ENCODE measurements around the gene SMTN. TPM values are rescaled to one million over a fixed set of nuclear protein-coding genes. Genes with fewer than 3 reads are reported as not detected.

The SMTN gene
- total and polyA plus RNA-seq, 11 donors = 55.5 to 270 (median 167) TPM

DNA sequence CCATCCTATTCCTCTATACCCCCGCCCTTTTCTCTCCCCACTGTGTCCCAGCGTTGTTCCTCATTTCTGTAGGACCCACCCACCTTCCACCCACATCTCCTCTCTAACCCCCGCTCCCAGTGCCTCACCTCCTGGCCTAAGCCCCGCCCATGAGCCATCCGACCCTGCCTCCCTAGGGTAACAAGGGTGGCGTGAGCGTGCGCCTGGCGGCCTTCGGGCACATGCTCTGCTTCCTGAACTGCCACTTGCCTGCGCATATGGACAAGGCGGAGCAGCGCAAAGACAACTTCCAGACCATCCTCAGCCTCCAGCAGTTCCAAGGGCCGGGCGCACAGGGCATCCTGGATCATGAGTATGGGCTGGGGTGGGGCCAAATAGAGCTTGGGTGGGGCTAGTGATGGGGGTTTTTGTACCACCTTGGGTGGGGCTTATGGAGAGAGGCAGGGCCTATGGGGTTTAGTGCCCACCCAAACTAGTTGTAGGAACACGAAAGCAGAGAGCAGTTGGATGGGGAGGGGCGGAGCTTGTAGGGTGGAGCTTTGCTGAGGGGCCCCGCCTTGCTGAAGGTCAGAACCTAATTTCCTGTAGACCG is 46.2 kb downstream of the SMTN start:
- Histone ChIP-seq H3K27ac (no peak overlapping the region), H3K27me3 (no peaks in the 10 kb centered on the region), H3K4me3 (no peak overlapping the region), H3K4me1 (peaks cover 0 to 19% (median 6%) of the 10 kb centered on the region in 12 donors), H3K36me3 (peaks cover 0 to 13% (median 0%) of the 10 kb centered on the region in 9 donors), H3K9me3 (no peaks in the 10 kb centered on the region)
- TF ChIP-seq, protein P1, sequence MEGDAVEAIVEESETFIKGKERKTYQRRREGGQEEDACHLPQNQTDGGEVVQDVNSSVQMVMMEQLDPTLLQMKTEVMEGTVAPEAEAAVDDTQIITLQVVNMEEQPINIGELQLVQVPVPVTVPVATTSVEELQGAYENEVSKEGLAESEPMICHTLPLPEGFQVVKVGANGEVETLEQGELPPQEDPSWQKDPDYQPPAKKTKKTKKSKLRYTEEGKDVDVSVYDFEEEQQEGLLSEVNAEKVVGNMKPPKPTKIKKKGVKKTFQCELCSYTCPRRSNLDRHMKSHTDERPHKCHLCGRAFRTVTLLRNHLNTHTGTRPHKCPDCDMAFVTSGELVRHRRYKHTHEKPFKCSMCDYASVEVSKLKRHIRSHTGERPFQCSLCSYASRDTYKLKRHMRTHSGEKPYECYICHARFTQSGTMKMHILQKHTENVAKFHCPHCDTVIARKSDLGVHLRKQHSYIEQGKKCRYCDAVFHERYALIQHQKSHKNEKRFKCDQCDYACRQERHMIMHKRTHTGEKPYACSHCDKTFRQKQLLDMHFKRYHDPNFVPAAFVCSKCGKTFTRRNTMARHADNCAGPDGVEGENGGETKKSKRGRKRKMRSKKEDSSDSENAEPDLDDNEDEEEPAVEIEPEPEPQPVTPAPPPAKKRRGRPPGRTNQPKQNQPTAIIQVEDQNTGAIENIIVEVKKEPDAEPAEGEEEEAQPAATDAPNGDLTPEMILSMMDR (IDR thresholded peaks at IDR 0.05) = no peak
- TF ChIP-seq POLR2A (IDR thresholded peaks at IDR 0.05) = no peak
- WGBS, 4 donors = 61 to 74% (median 67%) methylated on average over 17 to 19 of the region's 19 CpGs
- intact Hi-C loops (cut with DNase I) = no loop called here
- DNase-seq = no peak
- ATAC-seq = no peak

DNA sequence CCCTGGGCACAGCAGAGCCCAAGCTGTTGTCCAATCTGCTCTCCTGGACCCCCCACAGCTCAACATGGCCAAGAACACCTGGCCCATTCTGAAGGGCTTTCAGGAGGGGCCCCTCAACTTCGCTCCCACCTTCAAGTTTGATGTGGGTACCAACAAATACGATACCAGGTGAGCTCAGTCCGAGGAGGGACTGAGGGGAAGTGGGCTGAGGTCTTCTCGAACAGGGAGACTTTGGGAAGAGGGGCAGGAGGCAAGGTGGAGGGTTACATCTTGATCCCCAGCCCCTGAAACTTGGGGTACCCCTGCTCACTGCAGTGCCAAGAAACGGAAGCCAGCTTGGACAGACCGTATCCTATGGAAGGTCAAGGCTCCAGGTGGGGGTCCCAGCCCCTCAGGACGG is 47.0 kb downstream of the SMTN start:
- H3K27me3 ChIP-seq = no peaks in the 10 kb centered on the region
- no peak for DNase-seq
- peaks cover 0 to 11% (median 0%) of the 10 kb centered on the region in 12 donors for H3K4me1 ChIP-seq
- WGBS, 4 donors = 87 to 94% (median 92%) methylated on average over 6 to 7 of the region's 7 CpGs
- H3K36me3 ChIP-seq = peaks cover 0 to 13% (median 0%) of the 10 kb centered on the region in 9 donors
- TF ChIP-seq, protein P1 (IDR thresholded peaks at IDR 0.05) = no peak
- no peak for TF ChIP-seq POLR2A (IDR thresholded peaks at IDR 0.05)
- no peak overlapping the region for H3K4me3 ChIP-seq
- ATAC-seq = no peak
- intact Hi-C loops (cut with DNase I) = no loop called here
- no peaks in the 10 kb centered on the region for H3K9me3 ChIP-seq
- no peak overlapping the region for H3K27ac ChIP-seq

DNA sequence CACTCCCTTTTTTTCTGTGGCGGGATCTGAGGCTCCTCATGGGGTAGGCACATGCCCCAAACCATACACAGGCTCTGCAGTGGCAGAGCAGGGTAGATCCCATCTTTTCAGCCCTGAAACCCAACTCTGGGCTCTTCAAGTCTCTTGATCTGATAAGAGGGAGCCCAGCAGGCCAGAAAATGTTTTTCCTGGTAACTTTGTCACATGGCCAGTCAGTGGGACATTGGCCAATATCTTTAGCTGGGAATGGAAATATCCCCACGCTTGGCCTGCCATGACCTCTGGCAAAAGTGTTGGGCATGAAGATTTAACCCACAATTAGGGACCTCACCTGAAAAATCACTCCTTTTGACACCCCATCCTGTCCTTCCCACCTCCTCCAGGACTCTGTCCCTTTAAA is 49.8 kb downstream of the SMTN start:
- no peaks in the 10 kb centered on the region for H3K27me3 ChIP-seq
- peaks cover 0 to 3% (median 0%) of the 10 kb centered on the region in 12 donors for H3K4me1 ChIP-seq
- intact Hi-C loops (cut with DNase I) = no loop called here
- ATAC-seq = no peak
- H3K9me3 ChIP-seq = no peaks in the 10 kb centered on the region
- DNase-seq = no peak
- H3K27ac ChIP-seq = no peak overlapping the region
- TF ChIP-seq, protein P1 (IDR thresholded peaks at IDR 0.05) = no peak
- no peak for TF ChIP-seq POLR2A (IDR thresholded peaks at IDR 0.05)
- H3K4me3 ChIP-seq = no peak overlapping the region
- 47 to 67% (median 62%) methylated on average over 2 of the region's 2 CpGs for WGBS, 4 donors
- peaks cover 0 to 13% (median 0%) of the 10 kb centered on the region in 9 donors for H3K36me3 ChIP-seq

DNA sequence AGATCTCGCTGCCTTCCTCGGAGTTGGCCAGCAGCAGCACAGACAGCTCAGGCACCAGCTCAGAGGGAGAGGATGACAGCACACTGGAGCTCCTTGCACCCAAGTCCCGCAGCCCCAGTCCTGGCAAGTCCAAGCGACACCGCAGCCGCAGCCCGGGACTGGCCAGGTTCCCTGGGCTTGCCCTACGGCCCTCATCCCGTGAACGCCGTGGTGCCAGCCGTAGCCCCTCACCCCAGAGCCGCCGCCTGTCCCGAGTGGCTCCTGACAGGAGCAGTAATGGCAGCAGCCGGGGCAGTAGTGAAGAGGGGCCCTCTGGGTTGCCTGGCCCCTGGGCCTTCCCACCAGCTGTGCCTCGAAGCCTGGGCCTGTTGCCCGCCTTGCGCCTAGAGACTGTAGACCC is 52.8 kb downstream of the SMTN start:
- TF ChIP-seq POLR2A (IDR thresholded peaks at IDR 0.05) = no peak
- TF ChIP-seq, protein P1 (IDR thresholded peaks at IDR 0.05) = no peak
- Histone ChIP-seq H3K36me3 (peaks cover 0 to 13% (median 0%) of the 10 kb centered on the region in 9 donors), H3K27me3 (no peaks in the 10 kb centered on the region), H3K4me1 (peaks cover 0 to 3% (median 0%) of the 10 kb centered on the region in 12 donors), H3K4me3 (no peak overlapping the region), H3K27ac (no peak overlapping the region), H3K9me3 (no peaks in the 10 kb centered on the region)
- ATAC-seq (peak in 1 of 4 donors; percentile 4), DNase-seq (no peak)
- intact Hi-C loops (cut with DNase I) = no loop called here
- WGBS, 4 donors = 94 to 100% (median 96%) methylated on average over 3 to 19 of the region's 19 CpGs

Data from heart left ventricle (tissue), 16 donors.